GM19438 (cell line): ENCODE measurements around the gene AGPAT3.

Experiments used
- ATAC-seq: cut with Tn5 transposase; IDR thresholded peaks from one replicate; pipeline ENCODE4 v1.9.1; 2021; ENCODE audit warnings: low read depth; ENCODE audit not compliant: unreplicated experiment

AGPAT3 gene

DNA sequence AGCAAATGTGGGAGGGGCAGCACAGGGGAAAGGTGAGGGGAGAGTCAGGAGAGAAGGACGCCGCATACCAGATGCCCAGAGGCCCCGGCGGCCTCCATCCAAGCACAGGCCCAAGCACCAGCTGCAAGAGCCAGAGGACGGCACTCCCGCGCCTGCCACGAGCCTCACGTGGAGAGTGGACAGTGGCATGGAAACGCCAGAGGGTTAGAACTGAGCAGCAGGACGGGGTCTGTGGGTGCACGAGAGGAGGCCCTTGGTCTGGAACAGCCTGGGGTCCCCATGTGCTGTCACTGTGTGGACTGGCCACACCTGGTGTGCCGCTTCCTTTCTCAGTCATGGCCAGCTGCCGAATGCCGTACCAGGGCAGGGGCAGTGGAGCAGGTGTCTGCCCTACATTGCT lies 68.7 kb downstream of the AGPAT3 start:
- no peak for ATAC-seq

DNA sequence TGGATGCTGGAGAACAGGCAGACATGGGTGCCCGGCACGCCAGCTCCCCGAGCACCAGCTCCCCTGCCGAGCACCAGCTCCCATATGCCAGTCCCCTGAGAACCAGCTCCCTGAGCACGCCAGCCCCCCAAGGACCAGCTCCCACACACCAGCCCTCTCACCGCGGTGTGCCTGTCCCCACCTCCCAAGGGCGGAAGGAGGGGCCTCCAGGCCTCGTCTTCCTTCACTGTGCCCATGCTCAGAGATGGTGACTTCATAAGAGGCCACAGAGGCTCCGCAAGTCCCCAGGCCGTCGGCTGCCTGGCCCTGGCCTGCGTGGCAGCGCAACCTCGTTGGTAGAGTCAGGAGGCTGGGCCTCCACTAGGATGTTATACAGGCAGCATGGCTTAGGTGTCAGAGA lies 69.1 kb downstream of the AGPAT3 start:
- no peak for ATAC-seq

DNA sequence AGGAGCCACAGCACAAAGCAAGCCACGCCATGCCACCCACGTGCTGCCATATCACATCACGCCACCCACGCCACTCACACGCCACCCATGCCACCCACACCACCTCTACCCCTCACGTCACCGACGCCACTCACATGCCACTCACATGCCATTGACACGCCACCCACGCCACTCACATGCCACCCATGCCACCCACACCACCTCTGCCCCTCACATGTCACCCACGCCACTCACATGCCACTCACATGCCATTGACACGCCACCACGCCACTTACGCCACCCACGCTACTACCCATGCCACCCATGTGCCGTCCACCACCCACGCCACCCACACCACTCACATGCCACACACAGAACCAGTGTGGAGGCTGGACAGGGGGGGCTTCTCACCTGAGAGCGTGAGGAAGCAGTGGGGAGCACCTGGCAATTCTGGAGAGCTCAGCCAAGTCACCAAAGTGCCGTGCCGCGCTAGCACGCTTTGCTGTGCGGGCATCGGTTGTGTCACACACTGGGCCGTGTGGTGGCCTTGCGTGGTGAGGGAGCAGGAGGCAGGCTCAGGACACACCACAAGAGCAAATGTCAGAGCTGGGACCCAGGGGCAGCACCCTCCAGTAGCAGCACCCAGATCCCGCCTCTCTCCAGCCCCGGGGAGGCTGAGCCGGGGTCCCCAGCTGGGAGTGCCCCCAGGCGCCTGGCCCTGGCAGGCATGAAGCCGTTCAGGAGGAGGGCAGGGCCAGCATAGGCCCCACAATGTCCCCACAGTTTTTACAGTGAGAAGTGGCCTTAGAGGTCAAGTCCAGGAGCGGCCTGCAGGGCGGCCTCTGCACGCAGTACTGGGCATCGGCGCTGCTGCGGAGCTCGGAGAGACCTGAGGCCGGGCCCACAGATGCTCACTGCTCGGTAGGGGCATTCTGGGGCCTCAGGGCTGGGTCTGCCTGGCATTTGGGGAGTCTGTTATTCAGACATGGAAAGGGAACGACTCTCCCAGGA lies 70.0 kb downstream of the AGPAT3 start:
- ATAC-seq: no peak

DNA sequence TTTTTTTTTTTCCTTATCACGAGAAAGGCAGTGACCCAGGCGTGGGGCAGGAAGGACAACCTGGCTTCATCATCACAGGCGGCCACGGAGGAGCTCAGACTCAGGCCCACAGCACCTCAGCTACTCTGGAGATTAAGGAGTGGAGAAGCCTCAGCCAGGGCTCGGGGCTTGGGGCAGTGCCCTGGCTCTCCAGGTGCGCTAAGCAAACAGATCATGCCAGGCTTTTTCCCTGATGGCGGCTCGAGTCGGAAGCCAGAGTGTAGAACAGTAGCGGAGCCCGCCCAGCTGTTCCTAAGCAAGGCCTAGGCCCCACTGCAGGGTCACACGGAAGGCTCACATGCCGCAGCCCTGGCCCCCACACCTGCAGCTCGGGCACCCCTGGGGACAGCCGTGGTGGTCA lies 70.7 kb downstream of the AGPAT3 start:
- ATAC-seq: no peak

DNA sequence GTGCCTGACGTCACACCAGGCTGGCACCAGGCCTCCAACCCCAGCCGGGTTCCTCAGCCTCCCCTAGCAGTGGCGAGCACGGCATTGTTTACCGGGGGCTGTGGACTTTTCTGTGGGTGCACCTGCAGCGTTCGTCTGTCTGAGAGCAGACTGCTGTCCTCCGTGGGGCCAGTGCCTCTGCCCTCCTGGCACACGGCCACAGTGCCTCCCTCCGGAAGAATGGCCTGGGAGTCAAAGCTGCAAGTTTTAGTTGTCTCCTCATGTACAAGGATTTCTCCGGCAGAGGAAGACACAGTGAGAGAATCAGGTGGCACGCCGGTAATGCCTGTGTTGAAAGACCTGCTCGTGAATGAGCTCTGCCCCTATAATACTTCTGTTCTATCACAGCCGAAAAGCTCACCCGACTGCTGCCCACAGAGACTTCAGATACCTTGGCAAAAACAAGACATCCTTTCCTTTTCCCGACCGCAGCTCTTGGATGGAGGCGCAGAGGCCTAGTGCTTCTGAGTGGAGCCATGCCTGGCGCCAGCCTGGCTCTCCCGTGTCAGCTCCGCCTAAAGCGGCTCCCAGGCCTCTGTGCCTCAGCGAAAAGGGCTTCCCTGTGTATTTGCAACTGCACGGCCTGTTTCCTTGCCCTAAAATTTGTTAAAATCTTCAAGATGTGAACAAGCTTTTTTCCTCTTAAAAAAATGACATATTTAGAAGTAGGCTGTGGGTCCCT lies 71.4 kb downstream of the AGPAT3 start:
- no peak for ATAC-seq

DNA sequence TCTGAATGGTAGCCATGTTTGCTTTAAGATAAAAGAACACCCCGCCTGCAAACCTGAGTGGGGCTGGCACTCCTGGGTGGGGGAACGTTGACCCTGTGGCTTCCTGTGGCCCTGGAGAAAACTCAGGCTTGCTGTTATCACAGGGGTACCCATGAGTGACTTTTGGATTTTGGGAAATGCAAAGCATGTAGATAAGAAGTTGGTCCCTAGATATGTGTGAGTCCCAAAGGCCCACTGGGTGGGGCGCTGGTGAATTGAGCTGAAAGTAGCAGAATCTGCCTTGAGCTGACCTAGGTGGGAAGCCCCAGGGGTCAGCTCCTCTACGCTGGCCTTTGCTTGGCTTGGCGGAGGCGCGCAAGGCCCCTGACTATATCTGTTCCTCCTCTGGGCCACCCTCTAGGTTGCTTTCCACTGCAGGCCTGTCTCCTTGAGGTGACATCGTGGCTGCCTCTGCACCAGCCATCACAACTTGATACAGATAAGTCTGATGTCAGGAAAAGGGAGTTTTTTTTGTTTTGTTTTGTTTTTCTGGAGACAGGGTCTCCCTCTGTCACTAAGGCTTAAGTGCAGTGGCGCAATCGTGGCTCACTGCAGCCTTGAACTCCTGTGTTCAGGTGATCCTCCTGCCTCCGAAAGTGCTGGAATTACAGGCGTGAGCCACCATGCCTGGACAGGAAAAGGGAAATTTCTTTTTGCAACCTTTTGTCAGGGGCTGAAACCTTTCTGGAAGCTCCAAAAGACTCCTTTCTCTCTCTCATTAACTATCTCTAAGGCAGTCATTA lies 72.2 kb downstream of the AGPAT3 start:
- no peak for ATAC-seq

DNA sequence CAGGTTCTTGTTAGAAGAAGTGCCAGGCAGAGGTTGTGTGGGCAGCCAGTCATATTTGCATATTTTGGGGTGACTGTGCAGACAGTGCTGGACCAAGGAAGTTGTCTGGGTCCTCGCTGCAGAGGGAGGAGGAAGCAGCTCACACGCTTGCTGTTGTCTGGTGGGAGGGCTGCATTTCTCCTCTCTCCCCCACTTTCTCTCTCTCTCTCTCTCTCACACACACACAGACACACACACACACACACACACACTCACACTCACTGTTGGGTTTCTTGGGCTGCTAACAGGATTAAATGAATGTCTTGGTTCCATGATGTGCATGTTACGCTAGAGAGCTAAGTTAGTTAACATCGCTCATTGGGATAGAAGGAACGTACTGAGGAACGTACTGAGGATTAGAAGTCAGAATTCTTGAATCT lies 72.9 kb downstream of the AGPAT3 start:
- ATAC-seq: no peak

DNA sequence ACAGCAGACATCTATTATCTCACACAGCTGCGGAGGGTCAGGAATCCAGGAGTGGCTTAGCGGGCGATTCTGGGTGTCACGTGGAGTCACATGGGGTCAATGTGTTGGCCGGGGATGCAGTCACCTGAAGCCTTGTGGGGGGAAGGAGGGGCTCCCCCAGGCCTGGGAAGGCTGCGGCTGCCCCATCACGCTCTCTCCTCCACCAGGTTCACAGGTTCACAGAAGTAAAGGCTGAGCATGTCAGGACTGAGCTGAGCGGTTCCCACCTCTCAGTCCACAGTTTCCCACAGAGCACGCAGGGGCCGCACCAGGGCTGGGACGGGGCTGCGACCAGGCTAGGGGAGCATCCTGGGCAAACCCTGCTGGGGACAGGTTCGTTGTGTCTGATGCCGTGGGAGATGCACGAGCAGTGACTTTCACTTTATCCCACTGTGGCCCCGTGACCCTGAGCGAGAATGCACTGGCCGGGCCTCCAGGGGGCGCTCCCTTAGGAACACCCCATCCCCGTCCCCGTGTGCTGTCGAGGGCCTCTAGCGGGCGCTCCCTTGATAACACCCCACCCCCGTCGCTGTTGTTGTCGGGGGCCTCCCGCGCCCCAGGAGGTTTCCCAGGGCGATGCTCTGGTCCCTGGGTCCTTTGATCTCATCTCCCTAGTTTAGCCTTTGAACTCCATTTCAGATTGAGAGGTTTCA lies 73.9 kb downstream of the AGPAT3 start:
- peak; percentile 82 for ATAC-seq

DNA sequence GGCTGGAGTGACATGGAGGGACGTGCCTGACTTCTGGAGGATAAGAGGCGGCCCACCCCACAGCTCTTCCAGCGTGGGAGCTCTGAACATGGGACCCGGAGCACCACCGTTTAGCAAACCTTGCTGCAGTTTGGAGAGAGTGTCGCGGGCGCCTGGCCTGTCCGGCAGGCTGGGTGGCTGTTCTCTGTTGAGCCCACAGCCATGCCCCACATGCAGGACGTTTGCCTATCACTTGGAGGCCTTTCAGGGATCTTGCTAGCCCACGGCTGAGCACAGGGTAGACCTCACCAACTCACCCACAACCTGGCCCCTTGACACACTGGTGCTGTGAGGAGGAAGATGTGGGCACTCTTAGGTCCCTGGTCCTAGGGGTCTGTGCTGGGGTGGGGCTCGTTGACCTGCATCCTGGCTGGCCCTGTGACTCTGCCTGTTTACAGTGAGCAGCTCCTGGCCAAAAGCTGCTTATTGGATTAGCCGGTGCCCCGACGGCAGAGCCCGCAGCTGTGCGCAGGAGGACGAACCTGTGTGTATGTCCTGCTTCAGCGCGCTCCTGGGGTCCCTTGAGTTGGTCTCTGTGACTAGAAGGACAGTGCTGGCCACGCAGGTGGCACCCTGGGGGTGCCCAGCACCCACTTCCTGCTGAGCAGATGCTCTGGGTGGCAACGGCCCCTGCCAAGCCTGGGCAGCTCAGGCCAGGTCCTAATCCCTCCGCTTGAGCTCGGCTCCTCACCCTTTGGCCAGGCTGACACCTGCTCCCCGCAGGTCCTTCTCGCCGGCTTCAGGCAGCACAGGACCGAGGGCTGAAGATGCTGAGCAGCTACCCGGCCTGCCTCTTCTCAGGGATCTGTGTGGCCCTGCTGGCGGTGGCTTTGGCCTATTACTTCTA lies 74.7 kb downstream of the AGPAT3 start:
- no peak for ATAC-seq

DNA sequence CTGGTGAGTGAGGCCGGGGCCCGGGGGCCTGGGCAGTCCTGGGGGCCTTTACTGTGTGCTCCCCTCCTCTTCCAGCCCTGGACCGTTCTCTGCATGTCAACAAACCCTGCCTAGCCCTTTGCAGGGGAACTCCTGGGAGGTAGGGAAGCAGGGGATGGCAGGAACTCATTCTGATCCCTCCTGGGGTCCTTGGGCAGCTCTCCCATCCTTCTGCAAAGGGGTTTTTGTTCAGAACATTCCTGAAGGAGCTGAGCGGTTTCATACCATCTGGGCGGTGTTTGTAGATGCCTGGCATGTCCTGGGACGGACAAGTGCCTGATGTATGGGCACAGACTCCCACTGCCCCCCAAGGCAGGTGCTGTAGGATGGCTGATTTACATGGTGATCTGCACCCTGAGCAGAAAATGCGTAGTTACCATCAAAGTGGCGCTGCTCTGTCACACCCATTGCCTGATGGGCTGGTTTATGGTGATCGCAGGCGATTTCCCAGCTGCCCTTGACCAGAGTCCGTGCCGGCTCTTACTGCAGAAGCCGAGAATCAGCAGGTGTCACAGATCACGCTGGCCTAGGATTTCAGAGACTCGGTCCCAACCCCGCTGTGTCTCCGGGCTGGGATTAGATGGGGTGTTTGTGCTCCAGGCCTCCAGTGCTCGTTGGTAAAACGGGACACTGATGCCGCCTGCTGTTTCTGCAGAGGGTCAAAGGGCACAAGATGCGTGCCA lies 75.5 kb downstream of the AGPAT3 start:
- ATAC-seq: no peak

DNA sequence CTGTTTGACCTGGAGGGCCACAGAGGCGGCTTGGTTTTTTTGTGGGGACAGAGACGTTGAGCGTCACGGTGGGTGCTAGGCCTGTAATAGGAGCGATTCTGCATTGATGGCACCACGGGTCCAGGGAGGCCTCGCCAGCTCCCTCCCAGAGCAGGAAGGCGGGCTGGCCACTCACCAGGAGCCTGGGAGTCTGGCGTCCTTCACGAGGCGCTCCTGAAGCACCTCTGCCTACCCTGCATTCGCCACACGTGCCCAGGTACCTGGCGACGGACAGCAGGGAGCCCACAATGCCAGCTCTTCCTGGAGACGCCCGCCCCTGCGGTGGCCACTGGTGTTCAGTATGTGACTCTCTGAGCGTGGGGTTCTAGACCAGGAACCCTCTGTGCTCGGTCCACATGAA lies 77.2 kb downstream of the AGPAT3 start:
- no peak for ATAC-seq

DNA sequence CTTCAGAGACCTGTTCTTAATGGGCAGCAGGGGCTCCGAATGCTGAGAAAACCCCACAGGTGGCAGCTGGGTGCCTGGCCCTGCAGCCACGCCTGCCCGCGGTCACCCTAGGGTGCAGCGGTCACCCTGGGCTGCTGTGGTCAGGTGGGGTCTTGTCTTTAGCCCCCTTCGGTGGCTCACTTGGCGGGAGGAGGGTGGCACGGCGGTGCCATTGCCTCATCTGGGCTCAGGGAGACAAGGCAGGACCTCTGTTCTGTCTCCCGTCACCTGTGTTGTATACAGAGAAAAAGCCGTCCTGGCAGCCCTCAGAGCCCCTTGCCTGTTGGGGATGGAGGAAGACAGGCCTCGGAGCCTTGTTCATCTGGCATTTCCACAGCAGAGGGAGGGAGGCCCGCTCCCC lies 77.6 kb downstream of the AGPAT3 start:
- ATAC-seq: no peak

DNA sequence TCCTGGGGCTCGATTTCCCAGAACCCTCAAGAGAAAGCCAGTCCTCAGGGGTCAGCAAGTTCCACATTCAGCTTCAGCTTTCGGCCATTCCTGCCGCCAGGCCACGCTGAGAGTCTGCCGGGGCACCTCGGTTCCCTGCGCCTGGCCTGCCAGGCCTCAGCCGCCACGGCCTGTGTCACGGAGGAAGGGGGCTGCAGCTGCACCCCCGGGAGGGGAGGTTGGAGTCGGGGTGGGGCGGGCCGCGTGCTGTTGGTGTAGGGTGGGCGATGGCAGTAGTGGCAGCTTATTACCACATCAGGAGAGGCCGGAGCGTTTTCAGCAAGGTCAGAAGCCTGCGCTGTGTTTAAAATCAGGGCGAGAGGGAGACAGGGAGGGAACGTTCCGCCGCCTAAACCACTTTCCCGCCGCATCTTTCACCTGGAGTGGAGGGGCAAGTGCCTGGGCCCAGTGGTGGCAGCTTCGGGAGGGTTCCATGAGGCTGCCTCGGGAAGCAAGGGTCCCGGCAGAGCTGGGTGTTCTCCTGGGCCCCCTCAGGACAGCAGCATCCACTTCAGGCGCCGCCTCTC lies 78.6 kb downstream of the AGPAT3 start:
- ATAC-seq: no peak

DNA sequence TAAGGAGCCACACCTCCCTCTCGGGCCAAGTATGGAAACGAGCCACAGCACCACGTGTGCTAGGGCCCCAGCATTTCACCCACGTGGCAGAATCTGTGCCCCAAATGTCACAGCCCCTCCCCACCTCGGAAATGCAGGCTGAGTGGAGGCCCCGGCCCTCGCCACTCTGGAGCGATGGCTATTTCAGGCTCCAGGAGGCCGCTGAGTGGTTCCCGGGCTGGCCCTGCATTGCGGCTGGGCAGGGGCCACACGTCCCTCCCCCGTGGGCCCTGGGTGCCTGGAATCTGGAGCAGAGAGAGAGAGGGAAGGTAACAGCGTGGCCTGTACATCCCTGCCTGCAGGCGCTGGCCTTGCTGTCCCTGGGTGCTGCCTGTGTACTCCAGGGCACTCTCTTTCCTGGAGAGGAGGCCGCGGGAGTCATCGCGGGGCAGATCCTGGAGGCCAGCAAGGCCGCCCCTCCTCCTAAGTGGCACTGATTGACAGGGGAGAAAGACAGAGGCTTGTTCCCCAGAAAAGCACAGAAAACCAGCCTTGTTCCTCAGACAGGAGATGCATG lies 79.1 kb downstream of the AGPAT3 start:
- no peak for ATAC-seq

DNA sequence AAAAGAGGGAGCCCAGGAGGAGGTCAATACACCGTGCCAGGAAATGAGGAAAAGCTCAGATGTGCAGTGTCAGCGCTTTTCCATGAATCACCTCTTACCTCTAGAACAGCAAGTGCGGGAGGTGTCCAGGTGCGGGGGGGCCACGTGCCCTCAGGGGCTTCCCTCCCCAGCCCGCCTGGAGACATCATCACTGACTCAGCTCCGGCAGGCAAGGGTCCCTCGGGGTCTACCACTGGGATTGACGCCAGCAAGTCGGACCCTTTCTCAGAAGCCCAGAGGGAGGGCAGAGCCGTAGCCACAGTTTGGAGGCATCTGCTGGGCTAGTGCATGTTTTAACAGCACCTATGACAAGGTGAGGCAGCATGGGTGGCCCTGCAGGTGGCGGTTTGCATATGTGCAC lies 79.7 kb downstream of the AGPAT3 start:
- ATAC-seq: no peak

DNA sequence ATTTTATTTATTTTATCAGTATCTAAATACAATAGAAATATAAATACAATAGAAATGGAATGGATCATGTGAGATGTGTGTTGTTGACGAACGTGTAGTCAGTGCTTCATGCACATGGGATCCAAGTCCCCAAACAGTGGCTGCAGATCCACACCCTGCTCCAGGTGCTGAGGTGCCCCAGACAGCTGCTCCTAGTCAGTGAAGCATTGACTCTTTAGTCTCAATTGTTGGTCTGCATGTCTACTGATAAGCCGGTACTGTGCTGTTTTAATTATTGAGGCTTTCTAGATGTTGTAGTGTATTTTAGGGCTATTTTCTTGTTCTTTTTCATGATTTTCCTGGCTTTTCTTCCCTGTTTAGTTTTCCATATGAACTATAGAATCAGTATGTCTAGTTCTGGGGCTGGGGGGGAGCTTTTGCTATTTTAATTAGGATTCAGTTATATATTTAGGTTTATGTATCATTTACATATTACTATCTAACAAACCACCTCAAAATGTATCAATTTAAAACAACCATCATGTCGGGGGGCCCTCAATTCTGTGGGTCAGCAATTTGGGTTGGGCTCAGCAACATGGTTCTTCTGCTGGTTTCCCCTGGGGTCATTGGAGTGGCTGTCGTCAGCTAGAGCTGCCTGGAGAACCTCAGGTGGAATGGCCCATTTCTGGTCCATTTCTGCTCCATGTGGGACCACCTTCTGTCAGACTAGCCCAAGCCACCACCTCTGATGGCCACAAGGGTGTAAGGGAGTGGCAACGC lies 83.9 kb downstream of the AGPAT3 start:
- ATAC-seq: no peak

DNA sequence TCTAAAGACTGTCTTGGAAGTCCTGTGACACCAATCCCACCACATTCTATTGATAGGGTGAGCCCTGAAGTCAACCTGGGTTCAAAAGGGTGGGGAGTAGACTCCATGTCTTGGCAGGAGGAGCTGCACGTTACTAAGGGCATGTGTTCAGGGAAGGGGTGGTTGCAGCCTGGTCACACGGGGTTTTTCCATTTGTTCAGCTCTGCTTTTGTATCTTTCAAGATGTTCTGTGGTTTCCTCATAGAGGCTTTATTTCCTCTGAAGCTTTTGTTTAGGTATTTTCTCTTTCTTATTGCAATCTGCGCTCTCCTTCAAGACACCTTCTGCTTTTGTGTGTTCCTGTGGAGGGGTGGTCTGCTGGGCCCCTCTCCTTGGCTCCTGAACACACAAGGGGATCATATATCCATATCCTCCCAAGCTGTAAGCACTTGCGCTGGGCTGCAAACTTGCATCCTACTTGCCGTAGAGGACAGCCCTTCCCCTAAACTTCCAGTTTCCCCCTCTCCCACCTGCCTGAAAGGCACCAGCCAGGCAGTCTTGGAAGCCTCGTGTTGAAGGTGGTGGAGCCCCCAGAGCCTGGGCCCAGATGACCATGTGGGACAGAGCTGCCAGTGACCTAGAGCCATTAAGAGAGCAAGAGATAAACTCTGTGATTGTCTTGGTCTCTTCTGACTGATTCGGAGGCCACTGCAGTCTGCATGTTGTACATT lies 84.6 kb downstream of the AGPAT3 start:
- ATAC-seq: no peak
